ENCODE measurements around the gene TK1.

DNA sequence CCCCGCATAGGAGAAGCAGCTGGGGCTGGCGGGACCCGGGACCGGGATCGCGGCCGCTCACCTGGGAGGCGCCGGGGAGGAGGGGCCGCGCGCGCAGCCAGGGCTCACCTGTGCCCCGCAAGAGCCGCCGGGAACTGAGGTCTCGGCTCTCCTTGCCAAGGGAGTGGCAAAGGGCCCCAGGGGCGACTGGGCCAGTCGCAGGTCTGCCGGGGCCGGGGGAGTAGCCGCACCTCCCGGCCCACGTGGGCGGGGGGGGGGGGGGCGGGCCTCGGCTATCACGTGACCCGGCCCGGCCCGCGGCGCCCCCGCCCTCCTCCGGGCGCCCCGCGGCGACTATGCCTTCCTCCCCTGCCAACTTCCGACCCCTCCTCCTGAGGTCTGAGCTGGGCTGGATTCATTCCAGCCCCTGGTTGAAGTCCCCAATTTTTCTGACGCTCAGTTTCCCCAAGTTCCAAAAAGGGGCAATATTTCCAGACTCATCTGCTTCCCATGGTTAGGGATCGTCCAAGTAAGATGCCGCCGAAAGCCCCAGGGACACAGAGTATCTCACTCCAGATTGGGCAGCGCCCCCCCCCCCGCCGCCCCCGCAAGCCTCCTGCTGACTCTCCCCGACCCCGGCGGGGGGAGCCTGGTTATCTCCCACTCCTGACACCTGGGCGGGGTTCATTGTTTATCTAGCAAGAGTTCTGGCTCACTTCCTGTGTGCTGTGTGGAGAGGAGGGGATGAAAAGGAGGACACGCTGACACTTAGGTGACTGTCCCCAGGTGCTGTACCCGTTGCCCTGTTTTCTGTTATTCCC is 58.1 kb downstream of the TK1 start, which contains the start of gene TMC6:
- TF ChIP-seq, protein P1, sequence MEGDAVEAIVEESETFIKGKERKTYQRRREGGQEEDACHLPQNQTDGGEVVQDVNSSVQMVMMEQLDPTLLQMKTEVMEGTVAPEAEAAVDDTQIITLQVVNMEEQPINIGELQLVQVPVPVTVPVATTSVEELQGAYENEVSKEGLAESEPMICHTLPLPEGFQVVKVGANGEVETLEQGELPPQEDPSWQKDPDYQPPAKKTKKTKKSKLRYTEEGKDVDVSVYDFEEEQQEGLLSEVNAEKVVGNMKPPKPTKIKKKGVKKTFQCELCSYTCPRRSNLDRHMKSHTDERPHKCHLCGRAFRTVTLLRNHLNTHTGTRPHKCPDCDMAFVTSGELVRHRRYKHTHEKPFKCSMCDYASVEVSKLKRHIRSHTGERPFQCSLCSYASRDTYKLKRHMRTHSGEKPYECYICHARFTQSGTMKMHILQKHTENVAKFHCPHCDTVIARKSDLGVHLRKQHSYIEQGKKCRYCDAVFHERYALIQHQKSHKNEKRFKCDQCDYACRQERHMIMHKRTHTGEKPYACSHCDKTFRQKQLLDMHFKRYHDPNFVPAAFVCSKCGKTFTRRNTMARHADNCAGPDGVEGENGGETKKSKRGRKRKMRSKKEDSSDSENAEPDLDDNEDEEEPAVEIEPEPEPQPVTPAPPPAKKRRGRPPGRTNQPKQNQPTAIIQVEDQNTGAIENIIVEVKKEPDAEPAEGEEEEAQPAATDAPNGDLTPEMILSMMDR (IDR thresholded peaks at IDR 0.05; ENCODE audit: low read depth, low read length, poor library complexity, severe bottlenecking): peak; percentile 7
- TF ChIP-seq EZH2phosphoT487 (IDR thresholded peaks at IDR 0.05; ENCODE audit: borderline replicate concordance, low read length): no peak
